ENCODE results near the gene TOMM6. TPM values are rescaled to one million over a fixed set of nuclear protein-coding genes. Genes with fewer than 3 reads are reported as not detected.

The TOMM6 gene
- total RNA-seq, 2 experiments from 2014 or later, result 131 to 277 TPM

- H4K20me1 ChIP-seq (ENCODE audit: insufficient read depth, low read length), result no peaks in the 10 kb centered on the region
- no peak overlapping the region for H3K4me2 ChIP-seq (ENCODE audit: low read length)
- BruUV-seq (replicated peaks), result no TSS peak
- no peaks in the 10 kb centered on the region for H3K79me2 ChIP-seq (ENCODE audit: insufficient read depth, low read depth, low read length)
- no peaks in the 10 kb centered on the region for H3K9me2 ChIP-seq (ENCODE audit: insufficient read depth, low read length)
- POLR2A ChIA-PET, result interaction anchor here (1.5 kb wide), 1 partner anchor 21 kb away, joined by 3 read pairs; no protein-coding TSS in a partner anchor
- no peak overlapping the region for H2AFZ ChIP-seq (ENCODE audit: low read length)
- H3K9me3 ChIP-seq (ENCODE audit: low read length), result no peaks in the 10 kb centered on the region
- H3K4me1 ChIP-seq (ENCODE audit: insufficient read depth, low read length, poor library complexity, severe bottlenecking), result peaks cover 7% of the 10 kb centered on the region
- CTCF ChIA-PET (ENCODE audit: unreplicated experiment), result no interaction called here
- H3K36me3 ChIP-seq (ENCODE audit: insufficient read depth, low read length), result peaks cover 23% of the 10 kb centered on the region; the same call in 1 of the 2 replicates
- no peak overlapping the region for H3K27ac ChIP-seq (ENCODE audit: low read depth, low read length, poor library complexity, severe bottlenecking)
- H3K4me3 ChIP-seq (ENCODE audit: low read depth, low read length, poor library complexity, severe bottlenecking), result no peak overlapping the region
- no peak for DNase-seq (ENCODE audit: low spot score)
- intact Hi-C loops (cut with micrococcal nuclease; ENCODE audit: unreplicated experiment), result no loop called here
- no peak for TF ChIP-seq EZH2phosphoT487 (IDR thresholded peaks at IDR 0.05; ENCODE audit: borderline replicate concordance, low read depth, low read length)
- no peak for TF ChIP-seq CTCF (conservative IDR thresholded peaks at IDR 0.05; ENCODE audit: low read length)
These were observed 18.8 kb upstream of the TOMM6 start for GRCh38 chr6:41768545-41769308.

- H4K20me1 ChIP-seq (ENCODE audit: insufficient read depth, low read length), result no peaks in the 10 kb centered on the region
- peaks cover 27% of the 10 kb centered on the region for H3K36me3 ChIP-seq (ENCODE audit: insufficient read depth, low read length)
- H3K79me2 ChIP-seq (ENCODE audit: insufficient read depth, low read depth, low read length), result no peaks in the 10 kb centered on the region
- no peaks in the 10 kb centered on the region for H3K9me2 ChIP-seq (ENCODE audit: insufficient read depth, low read length)
- POLR2A ChIA-PET, result interaction anchor here (1.5 kb wide), 1 partner anchor 21 kb away, joined by 3 read pairs; no protein-coding TSS in a partner anchor
- H3K4me3 ChIP-seq (ENCODE audit: low read depth, low read length, poor library complexity, severe bottlenecking), result no peak overlapping the region
- no peak for TF ChIP-seq EZH2phosphoT487 (IDR thresholded peaks at IDR 0.05; ENCODE audit: borderline replicate concordance, low read depth, low read length)
- TF ChIP-seq CTCF (conservative IDR thresholded peaks at IDR 0.05; ENCODE audit: low read length), result no peak
- no peak overlapping the region for H2AFZ ChIP-seq (ENCODE audit: low read length)
- no peak overlapping the region for H3K4me2 ChIP-seq (ENCODE audit: low read length)
- no TSS peak for BruUV-seq (replicated peaks)
- DNase-seq (ENCODE audit: low spot score), result no peak
- intact Hi-C loops (cut with micrococcal nuclease; ENCODE audit: unreplicated experiment), result no loop called here
- H3K9me3 ChIP-seq (ENCODE audit: low read length), result no peaks in the 10 kb centered on the region
- H3K4me1 ChIP-seq (ENCODE audit: insufficient read depth, low read length, poor library complexity, severe bottlenecking), result peaks cover 7% of the 10 kb centered on the region
- no peak overlapping the region for H3K27ac ChIP-seq (ENCODE audit: low read depth, low read length, poor library complexity, severe bottlenecking)
- CTCF ChIA-PET (ENCODE audit: unreplicated experiment), result no interaction called here
These were observed 18.1 kb upstream of the TOMM6 start for GRCh38 chr6:41769376-41769775.

- BruUV-seq (replicated peaks), result no TSS peak
- no peak overlapping the region for H2AFZ ChIP-seq (ENCODE audit: low read length)
- no peaks in the 10 kb centered on the region for H3K9me3 ChIP-seq (ENCODE audit: low read length)
- no peak overlapping the region for H3K4me3 ChIP-seq (ENCODE audit: low read depth, low read length, poor library complexity, severe bottlenecking)
- ChIA-PET POLR2A (no interaction called here), CTCF (ENCODE audit: unreplicated experiment) (no interaction called here)
- H4K20me1 ChIP-seq (ENCODE audit: insufficient read depth, low read length), result no peaks in the 10 kb centered on the region
- intact Hi-C loops (cut with micrococcal nuclease; ENCODE audit: unreplicated experiment), result no loop called here
- no peak for TF ChIP-seq CTCF (conservative IDR thresholded peaks at IDR 0.05; ENCODE audit: low read length)
- TF ChIP-seq EZH2phosphoT487 (IDR thresholded peaks at IDR 0.05; ENCODE audit: borderline replicate concordance, low read depth, low read length), result no peak
- H3K4me1 ChIP-seq (ENCODE audit: insufficient read depth, low read length, poor library complexity, severe bottlenecking), result peaks cover 7% of the 10 kb centered on the region
- H3K79me2 ChIP-seq (ENCODE audit: insufficient read depth, low read depth, low read length), result no peaks in the 10 kb centered on the region
- H3K36me3 ChIP-seq (ENCODE audit: insufficient read depth, low read length), result peaks cover 38% of the 10 kb centered on the region
- no peak overlapping the region for H3K4me2 ChIP-seq (ENCODE audit: low read length)
- H3K27ac ChIP-seq (ENCODE audit: low read depth, low read length, poor library complexity, severe bottlenecking), result no peak overlapping the region
- DNase-seq (ENCODE audit: low spot score), result no peak
- no peaks in the 10 kb centered on the region for H3K9me2 ChIP-seq (ENCODE audit: insufficient read depth, low read length)
These were observed 17.0 kb upstream of the TOMM6 start for GRCh38 chr6:41770381-41771057.

Measured in OCI-LY7 (cell line).